GM15510 (cell line): ENCODE results near the gene ERICH4.
A peak's percentile ranks its signal among the peaks of the same experiment; 100 is the strongest.

Experiments
- POLR2A ChIP-seq: IDR thresholded peaks from 3 replicates; pipeline ENCODE4 v1.6.1; 2011; ENCODE audit warnings: borderline replicate concordance; ENCODE audit not compliant: insufficient read length; ENCODE audit errors: extremely low read depth

Gene ERICH4

GRCh38 chr19:41439441-41440222, 3.3 kb upstream of the ERICH4 start, which contains the start of gene DMAC2:
TSS of gene DMAC2 (minus strand) at chr19:41439912. CDS start at chr19:41439899, 13 bp downstream.
- peak; percentile 75 for TF ChIP-seq POLR2A

DNA sequence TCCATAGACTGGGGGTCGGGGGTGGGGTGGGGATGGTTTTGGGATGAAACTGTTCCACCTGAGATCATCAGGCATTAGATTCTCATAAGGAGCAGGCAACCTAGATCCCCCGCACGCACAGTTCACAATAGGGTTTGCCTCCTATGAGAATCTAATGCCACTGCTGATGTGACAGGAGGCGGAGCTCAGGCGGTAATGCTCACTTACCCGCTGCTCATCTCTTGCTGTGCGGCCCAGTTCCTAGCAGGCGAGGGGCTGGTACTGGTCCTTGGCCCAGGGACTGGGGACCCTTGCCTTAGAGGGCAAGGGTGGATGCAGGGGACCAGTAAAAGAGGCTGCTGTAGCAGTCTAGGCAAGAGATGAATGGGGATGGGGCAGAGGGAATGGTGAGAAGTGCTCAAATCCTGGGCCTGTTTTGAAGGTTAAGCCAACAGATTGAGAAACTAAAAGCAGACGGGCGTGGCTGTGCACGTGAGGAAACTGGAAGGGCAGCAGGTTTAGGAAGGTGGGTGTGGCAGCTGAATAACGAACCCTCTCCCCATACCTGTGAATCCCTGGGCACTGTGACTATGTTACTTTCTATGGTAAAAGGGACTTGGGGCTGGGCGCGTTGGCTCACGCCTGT, 1.5 kb upstream of the ERICH4 start:
- TF ChIP-seq POLR2A: no peak

GRCh38 chr19:41443813-41444455, 978 bp downstream of the ERICH4 start:
- TF ChIP-seq POLR2A: no peak

DNA sequence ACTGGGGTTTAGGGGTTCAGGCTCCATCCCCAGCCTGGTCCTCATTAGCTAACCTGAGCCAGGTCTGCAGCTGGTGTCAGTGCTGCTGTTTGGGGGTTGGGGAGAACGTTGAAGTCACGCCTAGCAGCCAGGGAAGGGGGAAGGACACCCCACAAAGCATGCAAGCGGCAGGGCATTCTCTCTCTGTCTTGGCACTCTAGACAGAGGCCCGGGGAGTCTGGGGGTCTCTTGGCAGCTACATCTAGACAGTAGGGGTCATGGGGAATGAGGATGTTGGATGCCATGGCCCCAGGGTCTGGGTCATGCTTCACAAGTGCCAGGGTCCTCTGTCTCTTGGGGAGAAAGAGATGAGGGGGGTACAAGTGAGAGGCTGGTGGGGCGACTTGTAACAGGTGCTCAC, 2.6 kb downstream of the ERICH4 start:
- no peak for TF ChIP-seq POLR2A

GRCh38 chr19:41447732-41448332, 4.9 kb downstream of the ERICH4 start:
- no peak for TF ChIP-seq POLR2A

GRCh38 chr19:41449079-41449864, 6.3 kb downstream of the ERICH4 start:
- TF ChIP-seq POLR2A: no peak

DNA sequence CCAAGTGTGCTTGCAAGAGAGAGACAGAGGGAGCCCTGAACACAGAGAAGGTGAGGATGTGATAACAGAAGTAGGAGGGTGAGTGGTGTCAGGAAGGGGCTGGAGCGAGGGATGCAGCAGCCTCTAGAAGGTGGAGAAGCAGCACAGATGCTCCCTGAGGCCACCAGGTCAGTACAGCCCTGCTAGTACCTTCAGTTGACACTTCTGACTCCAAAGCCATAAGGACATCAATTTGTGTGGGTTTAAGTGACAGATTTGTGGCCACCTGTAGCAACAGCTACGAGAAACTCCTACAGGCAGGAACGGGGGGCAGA, 6.9 kb downstream of the ERICH4 start:
- TF ChIP-seq POLR2A: no peak

DNA sequence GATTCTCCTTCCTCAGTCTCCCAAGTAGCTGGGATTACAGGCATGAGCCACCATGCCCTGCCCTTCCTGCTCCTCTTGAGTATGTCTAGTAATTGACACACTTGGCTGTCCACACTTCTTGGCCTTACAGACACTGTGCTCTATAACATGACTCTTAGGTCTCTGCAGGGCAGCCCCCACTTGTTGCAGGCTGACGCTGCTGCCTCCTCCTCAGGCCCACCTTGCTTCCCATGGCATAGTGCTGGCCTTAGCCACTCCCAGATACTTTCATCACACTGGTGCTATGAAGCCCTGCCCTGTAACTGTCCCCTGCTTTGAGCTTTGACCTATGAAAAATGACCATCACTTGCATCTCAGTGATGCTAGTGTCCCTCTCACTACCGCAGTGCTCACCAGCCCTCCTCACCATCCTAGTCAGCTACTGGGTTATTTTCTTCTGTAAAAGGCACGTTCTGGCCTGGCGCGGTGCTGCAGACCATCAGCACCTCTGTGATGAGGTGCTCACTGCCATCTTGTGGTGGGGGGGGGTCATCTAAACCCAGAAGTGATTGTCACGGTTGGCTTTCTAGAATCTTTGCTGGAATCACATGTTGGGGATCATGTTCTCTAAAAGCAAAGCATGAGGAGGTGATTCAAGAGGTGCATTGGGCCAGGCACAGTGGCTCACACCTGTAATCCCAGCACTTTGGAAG, 9.8 kb downstream of the ERICH4 start:
- TF ChIP-seq POLR2A: no peak

DNA sequence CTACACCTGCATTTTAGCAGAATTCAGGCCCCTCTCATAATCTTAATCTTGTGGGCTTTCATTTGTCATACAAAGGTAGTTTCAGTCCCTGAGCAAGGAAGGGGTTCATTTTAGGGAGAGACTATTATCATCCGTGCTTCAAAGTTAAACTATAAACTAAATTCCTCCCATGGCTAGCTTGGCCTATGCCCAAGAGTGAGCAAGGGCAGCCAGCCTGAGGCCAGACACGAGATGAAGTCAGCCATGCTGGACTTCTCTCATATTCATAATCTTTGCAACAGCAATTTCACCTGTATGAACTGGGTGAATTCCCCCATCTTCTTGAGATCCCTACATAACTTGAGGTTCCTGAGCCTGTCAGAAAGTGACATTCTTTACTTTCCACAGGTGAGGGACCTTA, 13.0 kb downstream of the ERICH4 start:
- no peak for TF ChIP-seq POLR2A

DNA sequence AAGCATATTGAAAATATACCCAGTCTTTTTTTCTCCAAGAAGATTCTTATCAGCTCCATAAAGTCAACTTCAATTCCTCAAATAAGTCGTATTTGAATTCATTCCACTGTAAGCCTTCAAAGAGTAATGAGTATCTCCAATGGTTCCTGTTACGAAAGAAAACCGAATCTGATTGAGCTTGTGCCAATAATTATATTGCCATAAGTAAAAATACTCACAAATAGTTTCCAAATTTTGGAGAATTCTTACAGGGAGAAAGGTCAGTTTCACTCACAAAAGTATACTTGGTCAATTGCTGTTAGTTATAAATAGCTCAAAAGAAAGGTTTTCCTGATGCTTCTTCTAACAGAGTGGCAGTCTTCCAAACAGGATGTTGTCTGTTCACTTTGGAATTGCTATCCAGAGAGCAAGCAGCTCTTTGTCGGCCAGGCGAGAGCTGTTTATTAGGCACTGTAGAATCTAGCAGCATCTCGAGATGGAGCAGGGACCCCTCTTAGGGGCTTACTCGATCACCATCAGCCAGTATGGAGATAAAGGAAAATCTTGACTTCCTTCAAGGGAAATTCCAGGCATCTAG, 13.5 kb downstream of the ERICH4 start:
- TF ChIP-seq POLR2A: no peak

DNA sequence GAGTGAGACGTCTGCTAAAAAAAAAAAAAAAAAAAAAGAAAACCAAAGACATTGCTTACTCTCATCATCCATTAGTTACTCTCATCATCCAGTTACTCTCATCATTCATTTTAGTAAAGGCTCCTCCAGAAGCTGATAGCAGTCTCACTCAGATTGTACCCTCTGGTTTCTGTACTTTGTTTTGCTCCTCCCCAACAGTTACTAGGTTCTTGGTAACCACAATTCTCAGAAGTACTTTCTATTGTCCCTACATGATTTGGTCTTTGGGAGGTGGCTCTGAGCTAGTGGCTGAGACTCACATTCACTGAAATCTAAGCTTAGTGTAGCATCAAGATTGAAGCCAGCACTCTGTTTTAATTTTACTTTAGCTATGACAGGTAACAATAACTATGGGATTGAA, 14.3 kb downstream of the ERICH4 start:
- TF ChIP-seq POLR2A: no peak

DNA sequence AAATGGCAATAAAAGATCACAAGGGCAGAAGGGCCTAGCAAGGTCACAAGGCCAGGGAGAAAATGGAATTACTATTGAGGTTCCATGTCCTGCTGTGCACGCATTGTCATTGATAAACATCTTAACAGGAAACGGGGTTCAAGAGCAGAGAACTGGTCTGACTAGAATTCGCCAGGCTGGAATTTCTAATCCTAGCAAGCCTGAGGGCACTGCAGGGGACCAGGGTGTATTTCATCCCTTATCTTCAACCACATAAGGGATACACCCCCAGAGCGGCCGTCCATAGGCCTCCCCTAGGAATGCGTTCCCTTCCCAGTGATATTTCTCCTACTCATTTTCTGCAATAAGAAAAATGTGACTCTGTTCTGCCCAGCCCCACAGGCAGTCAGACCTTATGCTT, 19.5 kb downstream of the ERICH4 start:
- TF ChIP-seq POLR2A: no peak

- TF ChIP-seq POLR2A: no peak
These were observed 33.6 kb downstream of the ERICH4 start for GRCh38 chr19:41476583-41476982.

DNA sequence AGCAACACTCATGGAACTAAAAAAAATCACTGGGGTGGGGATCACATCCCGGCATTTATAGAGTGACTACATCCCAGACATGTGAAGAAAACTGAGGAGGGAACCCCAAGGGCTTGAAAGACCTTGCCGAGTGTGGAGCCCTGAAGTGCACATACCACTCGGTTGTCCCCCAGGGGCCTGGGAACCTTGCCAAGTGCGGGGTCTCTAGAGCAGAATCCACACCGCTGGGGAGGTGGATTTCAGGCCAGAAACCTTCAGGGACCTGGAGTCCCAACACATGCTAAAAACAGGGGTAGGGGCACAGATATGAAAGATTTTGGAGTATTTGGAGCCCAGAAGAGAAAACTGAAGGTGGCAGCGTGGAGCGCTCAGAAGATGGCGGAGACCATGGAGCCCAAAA, 35.2 kb downstream of the ERICH4 start:
- no peak for TF ChIP-seq POLR2A

- TF ChIP-seq POLR2A: no peak
These were observed 36.2 kb downstream of the ERICH4 start for GRCh38 chr19:41478875-41479756.
